AG04449 (cell line): ENCODE data around the gene MED13L.

Source experiments
- CTCF ChIA-PET: fragments of 350-600 bp; formaldehyde crosslinking; extraction: SDS; loops from one replicate; lab custom pipeline; 2021; ENCODE audit warnings: antibody characterized with exemption; lab: Yijun Ruan, JAX
- POLR2A ChIA-PET: fragments of 400-600, 350-600 bp; formaldehyde crosslinking; extraction: SDS; loops from one replicate; lab custom pipeline; 2020; ENCODE audit warnings: antibody characterized with exemption, inconsistent platforms; lab: Yijun Ruan, JAX
- DNase-seq: peaks from one replicate; pipeline ENCODE4 v3.0.0-alpha.2; 2010; ENCODE audit warnings: low read depth, low spot score
- H3K4me3 ChIP-seq: 2 replicates; pipeline ENCODE4 v1.5.1; 2011; ENCODE audit warnings: low read depth, mild to moderate bottlenecking, control low read depth, low read length
- TF ChIP-seq, protein P1 (sequence below): IDR thresholded peaks from one replicate; pipeline ENCODE4 v1.5.1; 2011; ENCODE audit warnings: mild to moderate bottlenecking, moderate library complexity, low read length, control low read depth, inconsistent platforms; ENCODE audit not compliant: insufficient read depth; ENCODE audit errors: missing control alignments

MED13L gene

DNA sequence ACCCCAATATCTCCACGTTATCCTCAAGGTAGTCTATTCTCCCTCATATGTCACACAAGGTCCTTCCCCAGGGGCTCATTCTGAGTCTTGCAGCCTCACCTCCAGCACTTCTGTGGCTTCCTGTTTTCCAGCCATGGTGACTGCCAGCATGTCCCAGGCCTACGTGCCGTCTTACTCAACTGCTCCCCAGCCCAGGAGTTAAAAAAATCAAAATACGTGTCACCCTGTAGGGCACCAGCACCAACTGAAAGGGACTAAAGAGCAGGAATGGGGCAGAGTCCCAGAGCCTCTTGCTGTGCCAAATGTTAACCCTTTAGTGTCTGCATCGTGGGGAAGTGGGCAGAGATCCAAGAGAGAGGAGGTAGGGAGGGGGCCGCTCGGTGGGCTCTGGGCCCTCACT, 37.0 kb upstream of the MED13L start:
- CTCF ChIA-PET, result no interaction called here
- TF ChIP-seq, protein P1, sequence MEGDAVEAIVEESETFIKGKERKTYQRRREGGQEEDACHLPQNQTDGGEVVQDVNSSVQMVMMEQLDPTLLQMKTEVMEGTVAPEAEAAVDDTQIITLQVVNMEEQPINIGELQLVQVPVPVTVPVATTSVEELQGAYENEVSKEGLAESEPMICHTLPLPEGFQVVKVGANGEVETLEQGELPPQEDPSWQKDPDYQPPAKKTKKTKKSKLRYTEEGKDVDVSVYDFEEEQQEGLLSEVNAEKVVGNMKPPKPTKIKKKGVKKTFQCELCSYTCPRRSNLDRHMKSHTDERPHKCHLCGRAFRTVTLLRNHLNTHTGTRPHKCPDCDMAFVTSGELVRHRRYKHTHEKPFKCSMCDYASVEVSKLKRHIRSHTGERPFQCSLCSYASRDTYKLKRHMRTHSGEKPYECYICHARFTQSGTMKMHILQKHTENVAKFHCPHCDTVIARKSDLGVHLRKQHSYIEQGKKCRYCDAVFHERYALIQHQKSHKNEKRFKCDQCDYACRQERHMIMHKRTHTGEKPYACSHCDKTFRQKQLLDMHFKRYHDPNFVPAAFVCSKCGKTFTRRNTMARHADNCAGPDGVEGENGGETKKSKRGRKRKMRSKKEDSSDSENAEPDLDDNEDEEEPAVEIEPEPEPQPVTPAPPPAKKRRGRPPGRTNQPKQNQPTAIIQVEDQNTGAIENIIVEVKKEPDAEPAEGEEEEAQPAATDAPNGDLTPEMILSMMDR, result no peak
- DNase-seq, result no peak
- no peak overlapping the region for H3K4me3 ChIP-seq
- POLR2A ChIA-PET, result no interaction called here

- ChIA-PET CTCF (no interaction called here), POLR2A (interaction anchor here (0.6 kb wide), 1 partner anchor 212 kb away, joined by 3 read pairs; no protein-coding TSS in a partner anchor)
- TF ChIP-seq, protein P1, result no peak
- no peak for DNase-seq
- no peak overlapping the region for H3K4me3 ChIP-seq
Measured at GRCh38 chr12:116313194-116313927, 35.9 kb upstream of the MED13L start.

DNA sequence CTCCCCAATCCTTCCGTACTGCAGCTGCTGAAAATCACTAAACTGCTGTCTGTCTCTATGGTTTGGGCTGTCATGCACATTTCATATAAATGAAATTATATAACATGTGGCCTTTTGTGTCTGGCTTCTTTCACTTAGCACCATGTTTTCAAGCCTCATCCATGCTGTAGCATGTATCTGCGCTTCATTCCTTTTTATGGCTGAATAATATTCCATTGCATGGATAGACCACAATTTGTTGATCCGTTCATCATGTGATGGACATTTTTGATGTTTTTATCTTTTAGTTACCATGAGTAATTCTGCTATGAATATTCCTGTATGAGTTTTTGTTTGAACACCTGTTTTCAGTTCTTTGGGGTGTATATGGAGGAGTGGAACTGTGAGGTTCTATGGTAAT, 32.6 kb upstream of the MED13L start:
- CTCF ChIA-PET, result no interaction called here
- POLR2A ChIA-PET, result no interaction called here
- no peak overlapping the region for H3K4me3 ChIP-seq
- no peak for DNase-seq
- TF ChIP-seq, protein P1, result no peak

DNA sequence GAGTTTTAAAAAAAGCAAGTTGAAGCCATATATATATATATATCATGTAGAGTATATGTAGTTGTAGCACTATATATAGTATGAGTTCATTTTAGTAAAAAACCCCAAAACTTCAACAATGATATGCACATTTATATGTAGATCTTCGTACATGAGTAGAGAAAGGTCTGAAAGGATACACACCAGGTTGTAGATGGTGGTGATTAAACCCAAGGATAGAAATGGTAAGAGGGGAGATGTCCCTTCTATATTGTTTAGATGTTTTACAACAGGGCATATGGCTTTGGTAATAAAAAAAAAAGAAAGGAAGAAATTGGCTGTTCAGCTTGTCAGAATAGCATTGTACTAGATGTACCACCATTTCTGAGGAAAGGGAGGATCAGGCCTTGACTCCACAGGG, 31.9 kb upstream of the MED13L start:
- DNase-seq, result no peak
- ChIA-PET CTCF (no interaction called here), POLR2A (no interaction called here)
- H3K4me3 ChIP-seq, result no peak overlapping the region
- TF ChIP-seq, protein P1, result no peak

DNA sequence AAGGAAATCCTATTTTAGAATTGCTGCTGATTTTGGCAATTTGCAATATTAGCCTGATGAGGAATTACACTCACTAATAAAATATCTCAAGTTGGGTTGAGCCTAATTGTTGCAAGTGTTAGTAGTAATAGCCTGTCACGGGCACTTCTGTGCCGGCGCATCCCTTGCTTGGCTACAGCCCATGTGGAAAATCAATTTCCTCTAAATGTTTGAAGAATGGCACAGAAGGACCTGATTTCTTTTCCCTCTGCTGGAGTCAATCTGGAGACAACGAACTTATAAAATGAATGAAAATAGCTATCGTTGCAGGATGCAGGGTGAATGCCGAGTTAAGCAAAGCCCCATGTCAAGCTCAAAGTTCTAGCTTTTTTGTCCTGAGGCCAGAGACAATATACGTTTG, 31.2 kb upstream of the MED13L start:
- ChIA-PET CTCF (no interaction called here), POLR2A (no interaction called here)
- H3K4me3 ChIP-seq, result no peak overlapping the region
- DNase-seq, result no peak
- TF ChIP-seq, protein P1, result no peak

DNA sequence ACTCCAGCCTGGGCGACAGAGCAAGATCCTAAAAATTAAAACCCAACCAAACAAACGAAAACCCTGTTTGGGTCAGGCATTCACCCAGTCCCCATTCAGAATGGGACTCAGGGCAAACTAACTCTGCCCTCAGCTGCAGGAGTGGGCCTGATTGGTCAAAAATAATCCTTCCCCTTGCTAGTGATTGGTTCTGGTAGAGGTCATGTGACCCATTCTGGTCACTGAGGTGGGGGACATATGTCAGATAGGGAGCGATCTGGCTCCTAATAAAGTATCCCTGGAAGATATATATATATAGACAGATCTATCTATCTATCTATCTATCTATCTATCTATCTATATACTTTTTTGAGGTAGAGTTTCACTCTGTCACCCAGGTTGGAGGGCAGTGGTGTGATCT, 29.5 kb upstream of the MED13L start:
- no peak overlapping the region for H3K4me3 ChIP-seq
- POLR2A ChIA-PET, result no interaction called here
- CTCF ChIA-PET, result no interaction called here
- no peak for DNase-seq
- TF ChIP-seq, protein P1, result no peak
